Spleen (tissue), 13 donors: Measurements from ENCODE around the gene PPP2R5B. TPM values are rescaled to one million over a fixed set of nuclear protein-coding genes. Genes with fewer than 3 reads are reported as not detected.

Experiments used
- DNase-seq: peaks from one replicate; pipeline ENCODE4 v3.0.0-alpha.2; 2020
- H3K27ac ChIP-seq, 8 donors: fragments of 200-600 bp; sonication (generic) in 7 of 8; 1 replicate in 4 of 8; 2 replicates in 4 of 8; pipeline versions ENCODE4 v1.5.0 to v1.8.0; 2016 to 2021; ENCODE audit warnings: inconsistent platforms in 4 of 8, mild to moderate bottlenecking in 4 of 8, moderate library complexity in 1 of 8
- H3K27me3 ChIP-seq, 7 donors: fragments of 200-600 bp; sonication (generic) in 6 of 7; replicated peaks in 1 of 7; 1 replicate in 4 of 7; 2 replicates in 3 of 7; pipeline versions ENCODE4 v1.5.0 to v1.8.0; 2016 to 2021; ENCODE audit warnings: inconsistent platforms in 3 of 7, mild to moderate bottlenecking in 1 of 7
- H3K36me3 ChIP-seq, 6 donors: fragments of 200-600 bp; sonication (generic) in 5 of 6; 1 replicate in 4 of 6; 2 replicates in 2 of 6; pipeline versions ENCODE4 v1.5.0 to v1.8.0; 2016 to 2021; ENCODE audit warnings: inconsistent platforms in 2 of 6
- H3K4me1 ChIP-seq, 6 donors: fragments of 200-600 bp; sonication (generic) in 5 of 6; 1 replicate in 3 of 6; 2 replicates in 3 of 6; pipeline versions ENCODE4 v1.5.0 to v1.8.0; 2016 to 2021; ENCODE audit warnings: inconsistent platforms in 3 of 6
- H3K4me3 ChIP-seq, 8 donors: fragments of 200-600 bp; sonication (generic) in 7 of 8; 1 replicate in 4 of 8; 2 replicates in 4 of 8; pipeline versions ENCODE4 v1.5.0 to v1.8.0; 2016 to 2021; ENCODE audit warnings: inconsistent platforms in 4 of 8, mild to moderate bottlenecking in 4 of 8, moderate library complexity in 2 of 8
- H3K9me3 ChIP-seq, 8 donors: fragments of 200-600 bp; sonication (generic) in 7 of 8; 1 replicate in 4 of 8; 2 replicates in 4 of 8; pipeline versions ENCODE4 v1.5.0 to v1.8.0; 2016 to 2021; ENCODE audit warnings: inconsistent platforms in 4 of 8
- CTCF ChIP-seq, 11 experiments: fragments of 200-600 bp in 7 of 11; fragments of 450-650 bp in 4 of 11; sonication (generic) in 4 of 11; IDR thresholded peaks in 8 of 11; conservative IDR thresholded peaks in 3 of 11; 1 replicate in 7 of 11; 2 replicates in 4 of 11; pipeline versions ENCODE4 v1.4.0 to v1.8.0; 2016 to 2021; ENCODE audit warnings: antibody characterized with exemption in 11 of 11, inconsistent platforms in 4 of 11, mild to moderate bottlenecking in 1 of 11
- POLR2A ChIP-seq, 3 donors: fragments of 450-650 bp; IDR thresholded peaks; one replicate each; pipeline ENCODE4 v1.5.1; 2017; ENCODE audit warnings: antibody characterized with exemption in 3 of 3, mild to moderate bottlenecking in 1 of 3
- POLR2AphosphoS5 ChIP-seq, 3 donors: sonication (generic); formaldehyde crosslinking; IDR thresholded peaks; one replicate each; pipeline ENCODE4 v1.5.1; 2017; ENCODE audit warnings: antibody characterized with exemption in 3 of 3
- WGBS, 5 donors: extraction: QIAGEN DNeasy Blood & Tissue Kit in 3 of 5; methylation state at CpG; one replicate each; pipeline versions ENCODE4 v1.1.5 to v1.1.7; 2013 to 2018; 5-methylcytosine and 5-hydroxymethylcytosine counted together
- intact Hi-C: fragments of 100-400 bp; cut with DNase I; formaldehyde crosslinking; loops from one replicate; pipeline ENCODE4 v1.15.0; 2023; ENCODE audit warnings: low total_unique reads
- long read RNA-seq, 2 donors: transcript quantifications; one replicate each; lab custom pipeline, GENCODE V29; 2026
- polyA plus RNA-seq, 3 donors: library from polyadenylated mRNA; stranded (reverse); fragments of 200-250 nt; gene quantifications; one replicate each; pipeline ENCODE4 v1.2.1, GENCODE V29; 2013
- total RNA-seq, 7 donors: library from RNA; depleted of rRNA in 3 of 7; stranded (reverse); fragments of >200 nt in 3 of 7; fragmentation: NEBNext Ultra II Directional in 4 of 7; extraction: Animal tissue kit (Norgen Biotek cat#: 25700) in 4 of 7; gene quantifications; one replicate each; pipeline versions ENCODE4 v1.1.0 to v1.2.1, GENCODE V29; 2016 to 2021
- donor health status: healthy with polysubstance abuse.
- donor health status: DM: no; HTN: no; CAD: no; lungs with moderate emphysema.
- donor health status: DM: no; HTN: no; CAD: no.
- donor health status: Bipolar disorder and iron deficiency.
- donor health status: healthy.
- donor health status: DM: no; HTN: no; CAD: no.
- donor health status: DM: yes; HTN: yes; CAD: no.

The PPP2R5B gene
- total RNA-seq = 10 to 100 TPM; 21.9 to 45.1 (median 30.4) TPM
- 10 to 100 TPM; 10.8 to 25.4 (median 15.2) TPM for polyA plus RNA-seq
- long read RNA-seq, donor 1, partial matches to known transcripts = 0 of 1 reads
- long read RNA-seq, donor 1, other reads (novel, unspliced or antisense) = 0 of 1 reads
- long read RNA-seq, donor 2, partial matches to known transcripts = 0 of 2 reads
- long read RNA-seq, donor 2, other reads (novel, unspliced or antisense) = 0 of 2 reads

DNA sequence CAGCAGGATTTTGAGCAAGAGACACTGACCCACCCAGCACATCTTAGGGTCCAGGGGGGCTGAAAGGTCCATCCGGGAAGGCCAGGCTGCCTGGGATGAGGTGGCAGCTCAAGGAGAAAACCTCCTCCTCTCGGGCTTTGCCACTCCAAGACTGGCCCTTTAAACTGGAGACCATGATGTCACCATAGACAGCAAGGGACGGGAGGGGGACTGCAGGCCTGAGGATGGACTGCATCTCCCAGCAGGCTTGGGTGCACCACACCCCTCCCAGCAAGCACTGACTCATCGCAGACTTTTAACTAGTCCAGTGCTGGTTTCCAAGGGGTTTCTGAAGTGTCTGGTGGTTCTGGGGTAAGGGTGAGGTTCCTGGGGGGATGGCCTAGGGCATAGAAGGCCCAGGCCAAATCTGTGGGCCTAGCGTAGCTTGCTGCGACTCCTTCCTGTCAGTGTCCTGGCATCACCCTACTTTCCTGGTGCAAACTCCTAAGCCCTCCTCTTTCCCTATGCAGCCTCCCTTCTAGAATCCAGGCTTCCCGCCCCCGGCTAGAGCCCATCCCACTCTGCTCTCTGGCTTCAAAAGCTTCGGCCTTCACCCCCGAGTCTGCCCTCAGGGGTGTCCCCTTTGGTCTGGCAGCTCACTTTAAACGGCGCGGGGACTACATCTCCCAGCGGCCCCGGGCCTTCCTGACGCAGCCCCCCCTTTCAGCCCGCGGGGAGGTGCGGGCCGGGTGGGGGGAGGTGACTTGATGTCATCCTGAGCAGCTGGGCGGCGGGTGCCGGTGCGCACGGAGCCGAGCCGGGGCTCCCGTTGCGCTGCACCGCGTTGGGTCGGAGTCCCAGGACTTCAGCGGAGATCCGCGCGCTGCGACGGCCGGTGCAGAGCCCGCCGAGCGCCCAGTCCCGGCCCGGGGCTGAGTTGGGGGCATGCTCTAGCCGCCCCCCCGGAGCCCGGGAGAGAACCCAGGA lies at the start of gene PPP2R5B:
Gene PPP2R5B, plus strand, starts transcription at position 746 of the 966 bp plus-strand sequence. CDS start 1,046 bp downstream, outside the sequence.
- 1 to 2% (median 2%) methylated on average over 36 to 47 of the region's 47 CpGs for WGBS, 5 donors
- intact Hi-C loops = no loop called here

DNA sequence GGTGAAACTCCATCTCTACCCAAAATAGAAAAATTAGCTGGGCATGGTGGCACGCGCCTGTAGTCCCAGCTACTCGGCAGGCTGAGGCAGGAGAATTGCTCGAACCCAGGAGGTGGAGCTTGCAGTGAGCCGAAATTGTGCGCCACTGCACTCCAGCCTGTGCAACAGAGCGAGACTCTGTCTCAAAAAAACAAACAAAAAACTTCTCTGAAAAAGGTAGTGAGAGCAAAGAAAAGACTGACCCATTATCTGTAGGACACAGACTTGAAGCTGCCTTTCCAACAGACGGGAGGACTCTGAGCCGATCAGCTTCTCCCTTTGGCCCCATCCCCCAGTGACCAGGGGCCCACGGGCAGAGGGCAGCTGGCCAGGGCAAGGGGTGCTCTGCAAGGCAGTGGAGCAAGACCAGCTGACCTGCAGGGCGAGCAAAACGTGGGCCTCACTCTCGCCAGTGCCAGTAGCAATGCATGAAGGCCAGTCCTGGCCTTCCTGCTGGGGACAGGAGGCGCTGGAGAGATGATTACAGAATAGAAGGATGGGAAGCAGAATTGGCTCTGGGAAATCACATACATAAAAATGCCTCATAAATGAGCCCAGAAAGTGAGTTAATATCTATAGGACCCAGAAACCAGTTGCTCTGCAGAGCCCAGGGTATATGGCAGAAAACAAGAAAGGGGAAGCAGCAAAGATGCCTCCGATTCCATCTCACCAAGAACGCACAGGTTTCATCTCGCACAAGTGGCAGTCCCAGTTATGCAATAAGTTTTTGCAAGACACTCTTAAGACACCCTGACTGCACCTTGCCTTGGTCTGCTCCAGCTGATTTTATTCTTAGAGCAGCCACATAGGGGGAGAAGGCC lies 48.9 kb upstream of the PPP2R5B start:
- H3K4me1 ChIP-seq = peaks cover 67 to 93% (median 91%) of the 10 kb centered on the region in 6 donors
- H3K36me3 ChIP-seq = peaks cover 0 to 56% (median 25%) of the 10 kb centered on the region in 6 donors
- no peaks in the 10 kb centered on the region for H3K27me3 ChIP-seq
- intact Hi-C loops = no loop called here
- peak overlapping the region; percentile 36 to 98 (median 96) for H3K27ac ChIP-seq
- H3K9me3 ChIP-seq = no peaks in the 10 kb centered on the region
- peak; percentile 85 for DNase-seq
- H3K4me3 ChIP-seq = peak overlapping the region; percentile 86 to 99 (median 95)
- TF ChIP-seq POLR2AphosphoS5 (IDR thresholded peaks at IDR 0.05) (peak; percentile 22 to 68 (median 60)), POLR2A (IDR thresholded peaks at IDR 0.05) (no peak), CTCF (IDR thresholded peaks at IDR 0.05 in 8 of 11, conservative IDR thresholded peaks at IDR 0.05 in 3 of 11) (no peak)
- WGBS, 5 donors = 51 to 64% (median 55%) methylated on average over 17 of the region's 17 CpGs

More for the DNA sequence above, at the start of gene PPP2R5B:
- Histone ChIP-seq H3K4me1 (peaks cover 11 to 42% (median 32%) of the 10 kb centered on the region in 6 donors), H3K27me3 (no peaks in the 10 kb centered on the region), H3K27ac (peak within 1 kb of the TSS; percentile 85 to 97 (median 90)), H3K9me3 (no peaks in the 10 kb centered on the region), H3K36me3 (peaks cover 0 to 30% (median 12%) of the 10 kb centered on the region in 6 donors), H3K4me3 (peak within 1 kb of the TSS; percentile 70 to 99 (median 89))
- TF ChIP-seq CTCF (IDR thresholded peaks at IDR 0.05 in 8 of 11, conservative IDR thresholded peaks at IDR 0.05 in 3 of 11) = peak in 4 of 11 experiments; percentile 15 to 27 (median 18)
- TF ChIP-seq POLR2A (IDR thresholded peaks at IDR 0.05) = peak in 2 of 3 donors; percentile 63 to 64
- TF ChIP-seq POLR2AphosphoS5 (IDR thresholded peaks at IDR 0.05) = peak; percentile 94 to 96 (median 95)
- DNase-seq = peak; percentile 98

GRCh38 chr11:64876229-64876750 lies 48.2 kb upstream of the PPP2R5B start:
- H3K27me3 ChIP-seq = no peaks in the 10 kb centered on the region
- H3K4me1 ChIP-seq = peaks cover 67 to 93% (median 91%) of the 10 kb centered on the region in 6 donors
- peaks cover 0 to 49% (median 21%) of the 10 kb centered on the region in 6 donors for H3K36me3 ChIP-seq
- no peaks in the 10 kb centered on the region for H3K9me3 ChIP-seq
- peak overlapping the region; percentile 67 to 98 (median 96) for H3K27ac ChIP-seq
- 23 to 40% (median 33%) methylated on average over 8 to 11 of the region's 11 CpGs for WGBS, 5 donors
- H3K4me3 ChIP-seq = peak overlapping the region; percentile 86 to 99 (median 95)
- TF ChIP-seq POLR2A (IDR thresholded peaks at IDR 0.05) (no peak), CTCF (IDR thresholded peaks at IDR 0.05 in 8 of 11, conservative IDR thresholded peaks at IDR 0.05 in 3 of 11) (no peak), POLR2AphosphoS5 (IDR thresholded peaks at IDR 0.05) (peak in 1 of 3 donors; percentile 1)
- DNase-seq = peak; percentile 82
- intact Hi-C loops = no loop called here
